ENCODE measurements around the gene SUMO2. TPM values are rescaled to one million over a fixed set of nuclear protein-coding genes. Genes with fewer than 3 reads are reported as not detected.

SUMO2 gene
- total and polyA plus RNA-seq, 10 of the 15 experiments (the other 5 are each of a cell fraction or from before 2014, with no cell fraction given), result 163 to 803 (median 555) TPM

- TF ChIP-seq ELK1 (IDR thresholded peaks at IDR 0.05; ENCODE audit: low read depth, low read length) (peak; percentile 82), SMAD5 (IDR thresholded peaks at IDR 0.05; ENCODE audit: low read depth) (peak; percentile 47; the same call in 1 of the 2 replicates), RCOR1 (conservative IDR thresholded peaks at IDR 0.05; ENCODE audit: low read depth, low read length) (no peak), MYB (IDR thresholded peaks at IDR 0.05; ENCODE audit: borderline replicate concordance, low read depth, low read length) (no peak), ZNF24 (IDR thresholded peaks at IDR 0.05) (peak; percentile 61), SREBF1 (IDR thresholded peaks at IDR 0.05; ENCODE audit: low read length) (no peak), CUX1 (IDR thresholded peaks at IDR 0.05; ENCODE audit: insufficient replicate concordance, low read depth, low read length) (no peak), ZBTB33 (IDR thresholded peaks at IDR 0.05) (no peak)
- TF ChIP-seq, protein P1, sequence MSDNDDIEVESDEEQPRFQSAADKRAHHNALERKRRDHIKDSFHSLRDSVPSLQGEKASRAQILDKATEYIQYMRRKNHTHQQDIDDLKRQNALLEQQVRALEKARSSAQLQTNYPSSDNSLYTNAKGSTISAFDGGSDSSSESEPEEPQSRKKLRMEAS (IDR thresholded peaks at IDR 0.05; ENCODE audit: low read depth, low read length), result peak; percentile 84
- TF ChIP-seq, protein P2, sequence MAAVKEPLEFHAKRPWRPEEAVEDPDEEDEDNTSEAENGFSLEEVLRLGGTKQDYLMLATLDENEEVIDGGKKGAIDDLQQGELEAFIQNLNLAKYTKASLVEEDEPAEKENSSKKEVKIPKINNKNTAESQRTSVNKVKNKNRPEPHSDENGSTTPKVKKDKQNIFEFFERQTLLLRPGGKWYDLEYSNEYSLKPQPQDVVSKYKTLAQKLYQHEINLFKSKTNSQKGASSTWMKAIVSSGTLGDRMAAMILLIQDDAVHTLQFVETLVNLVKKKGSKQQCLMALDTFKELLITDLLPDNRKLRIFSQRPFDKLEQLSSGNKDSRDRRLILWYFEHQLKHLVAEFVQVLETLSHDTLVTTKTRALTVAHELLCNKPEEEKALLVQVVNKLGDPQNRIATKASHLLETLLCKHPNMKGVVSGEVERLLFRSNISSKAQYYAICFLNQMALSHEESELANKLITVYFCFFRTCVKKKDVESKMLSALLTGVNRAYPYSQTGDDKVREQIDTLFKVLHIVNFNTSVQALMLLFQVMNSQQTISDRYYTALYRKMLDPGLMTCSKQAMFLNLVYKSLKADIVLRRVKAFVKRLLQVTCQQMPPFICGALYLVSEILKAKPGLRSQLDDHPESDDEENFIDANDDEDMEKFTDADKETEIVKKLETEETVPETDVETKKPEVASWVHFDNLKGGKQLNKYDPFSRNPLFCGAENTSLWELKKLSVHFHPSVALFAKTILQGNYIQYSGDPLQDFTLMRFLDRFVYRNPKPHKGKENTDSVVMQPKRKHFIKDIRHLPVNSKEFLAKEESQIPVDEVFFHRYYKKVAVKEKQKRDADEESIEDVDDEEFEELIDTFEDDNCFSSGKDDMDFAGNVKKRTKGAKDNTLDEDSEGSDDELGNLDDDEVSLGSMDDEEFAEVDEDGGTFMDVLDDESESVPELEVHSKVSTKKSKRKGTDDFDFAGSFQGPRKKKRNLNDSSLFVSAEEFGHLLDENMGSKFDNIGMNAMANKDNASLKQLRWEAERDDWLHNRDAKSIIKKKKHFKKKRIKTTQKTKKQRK (IDR thresholded peaks at IDR 0.05; ENCODE audit: low read depth, low read length), result no peak
- TF ChIP-seq, protein P3, sequence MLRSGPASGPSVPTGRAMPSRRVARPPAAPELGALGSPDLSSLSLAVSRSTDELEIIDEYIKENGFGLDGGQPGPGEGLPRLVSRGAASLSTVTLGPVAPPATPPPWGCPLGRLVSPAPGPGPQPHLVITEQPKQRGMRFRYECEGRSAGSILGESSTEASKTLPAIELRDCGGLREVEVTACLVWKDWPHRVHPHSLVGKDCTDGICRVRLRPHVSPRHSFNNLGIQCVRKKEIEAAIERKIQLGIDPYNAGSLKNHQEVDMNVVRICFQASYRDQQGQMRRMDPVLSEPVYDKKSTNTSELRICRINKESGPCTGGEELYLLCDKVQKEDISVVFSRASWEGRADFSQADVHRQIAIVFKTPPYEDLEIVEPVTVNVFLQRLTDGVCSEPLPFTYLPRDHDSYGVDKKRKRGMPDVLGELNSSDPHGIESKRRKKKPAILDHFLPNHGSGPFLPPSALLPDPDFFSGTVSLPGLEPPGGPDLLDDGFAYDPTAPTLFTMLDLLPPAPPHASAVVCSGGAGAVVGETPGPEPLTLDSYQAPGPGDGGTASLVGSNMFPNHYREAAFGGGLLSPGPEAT (IDR thresholded peaks at IDR 0.05; ENCODE audit: low read depth), result no peak
These were observed 51.3 kb downstream of the SUMO2 start, which contains the start of gene NT5C (continued) for GRCh38 chr17:75131278-75132017.
